IPS-20b (cell line): Measurements from ENCODE around the gene PDE6G.

Source experiments
- H3K27ac ChIP-seq: one replicate; pipeline ENCODE4 v1.5.1; 2013; ENCODE audit warnings: low read length
- H3K27me3 ChIP-seq: 2 replicates; pipeline ENCODE4 v1.6.1; 2013; ENCODE audit warnings: mild to moderate bottlenecking, low read length, inconsistent platforms; ENCODE audit not compliant: insufficient read depth
- H3K36me3 ChIP-seq: 2 replicates; pipeline ENCODE4 v1.6.1; 2013; ENCODE audit warnings: low read depth, mild to moderate bottlenecking, inconsistent platforms, low read length, moderate library complexity; ENCODE audit not compliant: insufficient read depth
- H3K4me1 ChIP-seq: 2 replicates; pipeline ENCODE4 v1.6.1; 2013; ENCODE audit warnings: mild to moderate bottlenecking, control low read depth, inconsistent platforms, low read length, moderate library complexity; ENCODE audit not compliant: insufficient read depth
- H3K4me3 ChIP-seq: 2 replicates; pipeline ENCODE4 v1.5.1; 2013; ENCODE audit warnings: mild to moderate bottlenecking, low read length, inconsistent platforms
- H3K9ac ChIP-seq: 2 replicates; pipeline ENCODE4 v1.6.1; 2013; ENCODE audit warnings: low read depth, mild to moderate bottlenecking, inconsistent platforms, low read length, moderate library complexity
- H3K9me3 ChIP-seq: 2 replicates; pipeline ENCODE4 v1.6.1; 2013; ENCODE audit warnings: mild to moderate bottlenecking, low read depth, low read length, inconsistent platforms; ENCODE audit not compliant: insufficient read depth

Gene PDE6G

DNA sequence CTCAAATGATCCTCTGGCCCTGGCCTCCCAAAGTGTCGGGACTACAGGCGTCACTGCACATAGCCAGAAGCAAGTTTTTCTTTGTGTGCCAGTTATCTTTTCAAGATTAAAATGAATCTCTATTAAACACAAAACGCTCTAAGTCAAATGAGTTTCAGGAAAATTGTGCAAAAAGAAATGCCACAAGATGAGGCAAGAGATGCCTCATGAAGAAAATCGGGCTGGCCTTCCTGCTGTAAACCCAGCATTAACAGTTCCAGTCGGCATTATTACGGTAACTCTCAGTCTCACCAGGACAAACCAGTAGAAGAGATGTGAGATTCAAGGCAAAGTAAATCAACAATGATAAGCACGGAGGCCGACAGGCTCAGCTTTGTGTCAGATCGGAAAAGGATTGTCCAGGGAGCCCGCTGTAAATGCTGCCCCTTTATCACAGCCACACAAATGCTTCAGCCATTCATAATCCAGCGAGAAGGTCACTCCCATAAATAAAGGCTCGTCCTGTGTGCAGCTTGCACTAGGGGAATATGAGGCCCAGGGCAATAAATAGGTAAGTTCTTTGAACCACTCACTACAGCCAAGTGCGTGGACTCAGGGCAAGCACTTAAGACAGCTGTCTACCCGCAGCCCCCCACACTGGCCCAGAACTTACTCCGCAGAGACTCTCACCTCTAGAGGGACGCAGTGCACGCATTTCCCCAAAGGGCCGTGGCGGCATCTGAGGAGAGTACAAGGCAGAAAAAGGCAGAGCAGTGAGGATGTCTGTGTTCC lies 46.6 kb downstream of the PDE6G start:
- no peaks in the 10 kb centered on the region for H3K4me1 ChIP-seq
- no peak overlapping the region for H3K9ac ChIP-seq
- no peak overlapping the region for H3K27ac ChIP-seq
- no peak overlapping the region for H3K4me3 ChIP-seq
- H3K27me3 ChIP-seq = no peaks in the 10 kb centered on the region
- peaks cover 81% of the 10 kb centered on the region for H3K36me3 ChIP-seq
- H3K9me3 ChIP-seq = no peaks in the 10 kb centered on the region

DNA sequence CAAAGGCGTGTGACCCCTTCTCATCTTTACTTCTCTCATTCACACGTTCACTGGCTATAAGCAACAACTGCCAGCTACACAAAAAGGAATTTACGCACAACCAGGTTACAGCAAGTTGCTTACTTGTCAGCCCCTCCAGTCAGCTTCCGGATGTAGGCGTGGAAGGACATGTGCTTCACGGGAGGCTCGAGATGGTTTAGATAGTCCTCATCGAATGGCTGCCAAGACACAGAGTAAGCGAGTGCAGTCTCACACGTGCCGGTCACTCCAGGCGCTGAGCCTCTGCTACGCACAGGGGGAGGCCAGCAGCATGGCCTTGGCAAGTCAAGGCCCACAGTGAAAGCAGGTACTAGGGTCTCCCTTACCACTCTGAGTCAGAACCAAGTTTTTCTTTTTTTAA lies 47.7 kb downstream of the PDE6G start:
- H3K36me3 ChIP-seq = peaks cover 83% of the 10 kb centered on the region
- no peaks in the 10 kb centered on the region for H3K4me1 ChIP-seq
- no peak overlapping the region for H3K27ac ChIP-seq
- no peak overlapping the region for H3K9ac ChIP-seq
- no peaks in the 10 kb centered on the region for H3K27me3 ChIP-seq
- H3K4me3 ChIP-seq = no peak overlapping the region
- H3K9me3 ChIP-seq = no peaks in the 10 kb centered on the region

DNA sequence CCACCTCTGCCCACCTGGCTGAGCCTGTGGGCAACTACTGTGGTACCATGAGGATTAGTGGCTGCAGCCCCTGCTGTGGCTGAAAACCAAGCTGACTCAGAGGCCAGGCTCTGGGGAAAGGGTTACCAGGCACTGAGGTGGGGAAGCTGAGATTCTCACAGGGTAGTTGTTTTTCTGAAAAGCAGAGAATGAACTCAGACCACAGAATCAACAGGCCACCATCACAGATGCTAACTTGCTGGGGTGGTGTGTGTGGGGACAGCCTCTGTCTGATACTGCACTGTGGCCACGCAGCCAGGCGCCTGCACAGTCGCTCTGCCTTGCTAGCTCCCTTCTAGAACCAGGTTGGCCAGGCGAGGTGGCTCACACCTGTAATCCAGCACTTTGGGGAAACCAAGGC lies 48.3 kb downstream of the PDE6G start:
- H3K27me3 ChIP-seq = no peaks in the 10 kb centered on the region
- peaks cover 83% of the 10 kb centered on the region for H3K36me3 ChIP-seq
- no peak overlapping the region for H3K4me3 ChIP-seq
- H3K9me3 ChIP-seq = no peaks in the 10 kb centered on the region
- no peaks in the 10 kb centered on the region for H3K4me1 ChIP-seq
- no peak overlapping the region for H3K27ac ChIP-seq
- no peak overlapping the region for H3K9ac ChIP-seq

DNA sequence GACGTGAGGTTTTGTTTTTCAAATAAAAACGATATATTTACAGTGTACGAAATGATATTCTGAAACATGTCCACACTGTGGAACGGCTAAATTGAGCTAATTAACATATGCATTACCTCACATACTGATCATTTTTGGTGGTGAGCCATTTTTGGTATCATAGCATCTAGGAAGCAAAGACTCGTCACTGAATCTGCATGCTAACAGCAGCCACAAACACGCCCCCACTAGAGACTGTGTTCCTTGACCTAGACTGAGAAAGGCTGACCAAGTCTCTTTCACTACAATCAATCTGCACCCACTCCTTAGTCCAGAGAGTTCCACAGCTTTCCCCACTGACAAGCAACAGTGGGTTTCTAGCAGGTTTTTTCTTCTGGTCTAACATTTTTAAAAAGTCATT lies 48.9 kb downstream of the PDE6G start:
- Histone ChIP-seq H3K27ac (no peak overlapping the region), H3K4me1 (no peaks in the 10 kb centered on the region)

DNA sequence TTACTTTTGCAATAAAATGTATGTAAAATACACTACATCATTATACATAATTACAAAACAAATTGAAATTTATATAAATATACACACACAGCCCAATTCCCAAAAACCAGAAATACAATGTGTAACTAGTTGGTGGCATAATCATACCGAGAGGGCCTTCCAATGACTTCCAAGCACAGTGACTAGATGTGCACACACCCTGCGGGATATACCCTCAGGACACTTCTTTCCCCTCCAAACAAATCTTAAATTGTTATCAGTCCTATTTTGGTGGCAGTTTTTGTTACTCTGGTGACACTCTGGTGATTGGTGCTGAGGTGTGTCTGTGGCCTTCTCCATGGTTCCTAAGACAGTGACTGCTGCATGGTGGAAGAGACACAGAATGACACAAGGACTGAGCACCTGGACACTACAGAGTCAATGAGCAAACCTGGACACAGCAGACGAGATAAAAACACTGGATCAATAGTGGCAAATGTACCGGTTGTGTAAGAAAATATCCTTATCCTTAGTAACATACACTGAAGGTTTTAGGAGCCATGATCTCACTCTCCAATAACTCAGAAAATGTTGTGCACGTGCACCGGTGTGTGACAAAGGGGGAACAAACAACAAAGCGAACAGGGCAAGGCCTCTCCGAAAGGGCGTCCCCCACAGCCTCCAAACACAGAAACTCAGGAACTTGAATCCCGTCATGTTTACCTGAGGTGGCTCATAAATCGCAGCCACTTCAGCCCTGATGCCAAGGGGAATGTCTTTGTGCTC lies 52.3 kb downstream of the PDE6G start:
- no peaks in the 10 kb centered on the region for H3K9me3 ChIP-seq
- H3K27ac ChIP-seq = no peak overlapping the region
- H3K27me3 ChIP-seq = no peaks in the 10 kb centered on the region
- H3K36me3 ChIP-seq = peaks cover 82% of the 10 kb centered on the region
- no peaks in the 10 kb centered on the region for H3K4me1 ChIP-seq
- no peak overlapping the region for H3K9ac ChIP-seq
- no peak overlapping the region for H3K4me3 ChIP-seq

More for the DNA sequence above, 48.9 kb downstream of the PDE6G start:
- peaks cover 82% of the 10 kb centered on the region for H3K36me3 ChIP-seq
- no peak overlapping the region for H3K4me3 ChIP-seq
- no peaks in the 10 kb centered on the region for H3K27me3 ChIP-seq
- no peak overlapping the region for H3K9ac ChIP-seq
- no peaks in the 10 kb centered on the region for H3K9me3 ChIP-seq

DNA sequence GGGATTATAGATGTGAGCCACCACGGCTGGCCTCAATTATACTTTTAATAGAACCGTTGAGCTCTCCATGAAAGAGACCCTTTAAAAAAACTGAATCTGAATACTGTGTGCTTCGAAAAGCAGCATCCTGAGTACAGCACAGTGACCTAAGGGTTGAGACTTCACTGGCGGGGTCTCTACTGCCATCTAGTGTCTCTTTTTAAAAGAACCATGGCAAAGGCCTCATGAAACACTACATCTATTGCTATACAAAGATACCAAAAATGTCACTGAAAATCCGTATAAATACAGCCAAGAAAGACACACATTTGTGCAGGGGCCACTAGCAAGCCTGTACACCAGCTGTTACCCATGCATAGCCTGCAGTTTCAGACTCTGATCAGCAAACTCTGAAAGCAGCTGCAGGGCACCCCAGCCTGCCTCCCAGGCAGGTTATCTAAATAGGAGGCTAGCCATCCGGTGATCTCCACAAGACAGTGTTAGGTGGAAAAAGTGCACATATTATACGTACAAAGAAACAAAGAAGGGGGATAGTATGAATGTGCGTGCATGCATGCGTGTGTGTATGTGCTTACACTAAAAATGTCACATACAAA lies 54.7 kb downstream of the PDE6G start:
- no peak overlapping the region for H3K4me3 ChIP-seq
- no peaks in the 10 kb centered on the region for H3K27me3 ChIP-seq
- H3K36me3 ChIP-seq = peaks cover 75% of the 10 kb centered on the region
- no peaks in the 10 kb centered on the region for H3K4me1 ChIP-seq
- H3K27ac ChIP-seq = no peak overlapping the region
- no peak overlapping the region for H3K9ac ChIP-seq
- no peaks in the 10 kb centered on the region for H3K9me3 ChIP-seq
